NCI-H2171 (cell line): ENCODE data around the gene AIF1L.

Experiments used
- DNase-seq: peaks from one replicate; lab custom pipeline; 2025; lab: John Stamatoyannopoulos, UW

The AIF1L gene

GRCh38 chr9:131096269-131097125 lies at the start of gene AIF1L:
Gene AIF1L, plus strand, starts transcription at chr9:131096531. Its CDS starts 99 bp downstream, at chr9:131096630.
- peak; percentile 82 for DNase-seq

- peak; percentile 78 for DNase-seq
Measured at GRCh38 chr9:131046581-131047202, 49.6 kb upstream of the AIF1L start.

- no peak for DNase-seq
Measured at GRCh38 chr9:131048332-131048731, 48.0 kb upstream of the AIF1L start.

GRCh38 chr9:131048820-131049219 lies 47.5 kb upstream of the AIF1L start:
- DNase-seq: no peak

- no peak for DNase-seq
Measured at GRCh38 chr9:131049829-131050715, 46.3 kb upstream of the AIF1L start.

GRCh38 chr9:131050831-131051230 lies 45.5 kb upstream of the AIF1L start:
- DNase-seq: no peak

GRCh38 chr9:131051592-131052517 lies 44.5 kb upstream of the AIF1L start:
- DNase-seq: no peak

GRCh38 chr9:131053896-131054295 lies 42.4 kb upstream of the AIF1L start:
- DNase-seq: no peak

GRCh38 chr9:131056781-131057506 lies 39.4 kb upstream of the AIF1L start:
- DNase-seq: no peak

- DNase-seq: no peak
Measured at GRCh38 chr9:131060900-131061630, 35.3 kb upstream of the AIF1L start.

GRCh38 chr9:131062969-131063368 lies 33.4 kb upstream of the AIF1L start:
- DNase-seq: no peak

- DNase-seq: no peak
Measured at GRCh38 chr9:131065599-131065998, 30.7 kb upstream of the AIF1L start.

- DNase-seq: no peak
Measured at GRCh38 chr9:131067625-131068024, 28.7 kb upstream of the AIF1L start.

GRCh38 chr9:131068076-131068816 lies 28.1 kb upstream of the AIF1L start:
- DNase-seq: no peak

GRCh38 chr9:131069699-131070098 lies 26.6 kb upstream of the AIF1L start:
- no peak for DNase-seq

GRCh38 chr9:131072107-131072870 lies 24.0 kb upstream of the AIF1L start:
- DNase-seq: no peak

- no peak for DNase-seq
Measured at GRCh38 chr9:131072871-131073237, 23.5 kb upstream of the AIF1L start.
